ENCODE results near the gene ZNF827.

- no peak for TF ChIP-seq POLR2A (IDR thresholded peaks at IDR 0.05)
- no peak for TF ChIP-seq POLR2AphosphoS5 (IDR thresholded peaks at IDR 0.05)
Measured at GRCh38 chr4:145879598-145879997, 59.0 kb downstream of the ZNF827 start.

All from spleen (tissue), 3 donors.